Heart left ventricle (tissue), 16 donors: ENCODE measurements around the gene C14orf132. TPM values are rescaled to one million over a fixed set of nuclear protein-coding genes. Genes with fewer than 3 reads are reported as not detected.
A peak's percentile ranks its signal among the peaks of the same experiment; 100 is the strongest.

Experiments
- ATAC-seq, 4 donors: fragments of 200-7000 bp; cut with Tn5 transposase; one replicate each; pipeline ENCODE4 v1.9.1; 2020 to 2022; ENCODE audit warnings: moderate library complexity in 4 of 4, mild to moderate bottlenecking in 3 of 4, moderate number of reproducible peaks in 1 of 4
- DNase-seq, 5 donors: peaks; one replicate each; pipeline ENCODE4 v3.0.0-alpha.2; 2020
- H3K27ac ChIP-seq, 12 donors: fragments of 200-600 bp; sonication (generic) in 4 of 12; one replicate each; pipeline versions ENCODE4 v1.5.0 to v1.8.0; 2016 to 2022; ENCODE audit warnings: mild to moderate bottlenecking in 2 of 12
- H3K27me3 ChIP-seq, 9 donors: fragments of 200-600 bp; sonication (generic) in 2 of 9; one replicate each; pipeline versions ENCODE4 v1.5.1 to v1.8.0; 2016 to 2022; ENCODE audit warnings: mild to moderate bottlenecking in 3 of 9
- H3K36me3 ChIP-seq, 9 donors: fragments of 200-600 bp; sonication (generic) in 2 of 9; one replicate each; pipeline versions ENCODE4 v1.5.0 to v1.8.0; 2018 to 2022; ENCODE audit warnings: mild to moderate bottlenecking in 2 of 9
- H3K4me1 ChIP-seq, 12 donors: fragments of 200-600 bp; sonication (generic) in 4 of 12; one replicate each; pipeline versions ENCODE4 v1.5.0 to v1.8.0; 2016 to 2022; ENCODE audit warnings: mild to moderate bottlenecking in 3 of 12
- H3K4me3 ChIP-seq, 12 donors: fragments of 200-600 bp; sonication (generic) in 4 of 12; one replicate each; pipeline versions ENCODE4 v1.5.0 to v1.8.0; 2017 to 2022; ENCODE audit warnings: mild to moderate bottlenecking in 9 of 12, moderate library complexity in 4 of 12
- H3K9me3 ChIP-seq, 12 donors: fragments of 200-600 bp; sonication (generic) in 4 of 12; one replicate each; pipeline versions ENCODE4 v1.5.0 to v1.8.0; 2016 to 2022; ENCODE audit warnings: mild to moderate bottlenecking in 1 of 12
- CTCF ChIP-seq, 12 donors: fragments of 200-600 bp; sonication (generic) in 4 of 12; IDR thresholded peaks; one replicate each; pipeline versions ENCODE4 v1.5.0 to v1.8.0; 2018 to 2022; ENCODE audit warnings: antibody characterized with exemption in 12 of 12, mild to moderate bottlenecking in 5 of 12
- POLR2A ChIP-seq, 2 donors: fragments of 450-650 bp; IDR thresholded peaks; one replicate each; pipeline ENCODE4 v1.6.1; 2017; ENCODE audit warnings: antibody characterized with exemption in 2 of 2, mild to moderate bottlenecking in 2 of 2, moderate library complexity in 2 of 2
- WGBS, 4 donors: extraction: QIAGEN DNeasy Blood & Tissue Kit in 2 of 4; methylation state at CpG; one replicate each; pipeline versions ENCODE4 v1.1.5 to v1.1.7; 2013 to 2018; 5-methylcytosine and 5-hydroxymethylcytosine counted together
- intact Hi-C, 10 donors: fragments of 100-400 bp; cut with DNase I; formaldehyde crosslinking; loops; one replicate each; pipeline versions ENCODE4 v1.11.1 to v1.14.2; 2022
- polyA plus RNA-seq, 2 donors: library from polyadenylated mRNA; stranded (reverse); fragments of 200-250 nt; gene quantifications; one replicate each; pipeline ENCODE4 v1.2.3, GENCODE V29; 2013
- total RNA-seq, 9 donors: library from RNA; depleted of rRNA in 2 of 9; stranded (reverse); fragments of >200 nt in 2 of 9; fragmentation: NEBNext Ultra II Directional in 3 of 9; extraction: Animal tissue kit (Norgen Biotek cat#: 25700) in 3 of 9; gene quantifications; one replicate each; pipeline versions ENCODE4 v1.1.0 to v1.2.4, GENCODE V29; 2016 to 2023
- donor health status: ischemic (EF 13 %, LVEDD 7.1; RV severe dilation, severe dysfunction).
- donor health status: healthy with polysubstance abuse.
- donor health status: DM: no; HTN: yes; CAD: no.
- donor health status: DM: no; HTN: no; CAD: no.
- donor health status: ischemic (EF 25% LVEDD 6.9; RV normal size, moderate dysfunction).
- donor health status: ischemic (EF 25% LVEDD 5.7; RV mildly dilated, moderate dysfunction).
- donor health status: healthy.
- donor health status: DM: yes; HTN: yes; CAD: no.
- donor health status: ischemic (EF 35%, LVEDD 5.7; RV mildly dilated, moderate dysfunction).
- donor health status: nonischemic (EF 11% LVEDD 7.7; RV severe dilation, severe dysfunction).
- donor health status: DM: yes; HTN: yes; CAD: no.
- donor health status: PGD.
- donor health status: ischemic (EF 29% LVEDD 5.4; RV normal size, mild dysfunction).
- donor health status: nonischemic (EF 23%, LVEDD 6.1; RV moderate dilation, normal function).

The C14orf132 gene
- total and polyA plus RNA-seq, 11 donors, result 0.76 to 14.9 (median 1.8) TPM

DNA sequence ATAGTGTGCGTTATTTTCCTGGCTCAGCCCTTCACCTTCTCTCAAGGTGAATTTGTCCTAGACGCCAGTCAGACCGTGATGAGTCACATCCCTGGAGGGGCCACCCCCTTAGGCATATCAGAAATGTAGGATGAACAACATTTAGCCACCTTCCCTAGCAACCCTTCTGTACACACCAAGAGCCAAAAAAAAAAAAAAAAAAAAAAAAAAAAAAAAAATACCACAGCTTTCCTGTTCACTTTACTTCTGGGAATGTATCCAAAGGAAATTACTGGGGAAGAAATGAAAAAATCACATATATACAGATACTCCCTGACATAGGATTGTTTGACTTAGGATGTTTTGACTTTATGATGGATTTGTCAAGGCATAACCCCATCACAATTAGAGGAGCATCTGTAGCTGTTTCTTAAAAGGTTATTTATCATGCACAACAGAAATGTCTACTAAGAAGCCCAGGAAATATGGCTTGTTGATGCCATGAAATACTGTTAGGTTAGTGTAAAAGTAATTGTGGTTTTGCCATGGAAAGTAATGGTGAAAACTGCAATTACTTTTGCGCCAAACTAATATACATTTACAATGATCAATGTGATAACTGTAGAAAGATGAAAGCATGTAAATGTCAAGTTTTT is 97.3 kb downstream of the C14orf132 start:
- Histone ChIP-seq H3K9me3 (peaks cover 0 to 19% (median 8%) of the 10 kb centered on the region in 12 donors), H3K36me3 (no peaks in the 10 kb centered on the region), H3K4me1 (peaks cover 0 to 3% (median 0%) of the 10 kb centered on the region in 12 donors), H3K27me3 (no peaks in the 10 kb centered on the region), H3K27ac (peak overlapping the region in 1 of 12 donors; percentile 52), H3K4me3 (no peak overlapping the region)
- DNase-seq (no peak), ATAC-seq (peak in 2 of 4 donors; percentile 38 to 45)
- WGBS, 4 donors, result 23 to 42% (median 32%) methylated on average over 4 of the region's 4 CpGs
- intact Hi-C loops, result no loop called here
- TF ChIP-seq CTCF (IDR thresholded peaks at IDR 0.05), result no peak
- no peak for TF ChIP-seq POLR2A (IDR thresholded peaks at IDR 0.05)

DNA sequence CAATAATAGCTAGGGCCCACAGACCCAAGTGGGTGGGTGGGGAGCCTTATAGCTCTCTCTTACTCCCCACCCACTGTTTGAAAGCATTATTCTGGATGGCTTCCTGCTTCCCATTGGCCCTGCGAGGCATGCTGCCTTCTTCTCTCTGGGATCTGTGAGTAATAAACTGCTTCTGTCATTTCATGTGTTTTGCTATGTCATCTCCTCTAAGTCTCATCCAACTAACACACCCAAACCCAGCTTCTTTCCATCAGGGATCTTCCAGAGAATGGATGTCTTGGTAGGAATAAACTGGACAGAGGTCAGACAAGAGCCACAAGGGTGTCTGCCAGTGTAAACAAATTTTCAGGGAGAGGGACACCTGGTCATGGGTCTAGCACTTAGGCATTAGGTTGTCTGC is 99.1 kb downstream of the C14orf132 start:
- intact Hi-C loops, result no loop called here
- no peak for TF ChIP-seq POLR2A (IDR thresholded peaks at IDR 0.05)
- TF ChIP-seq CTCF (IDR thresholded peaks at IDR 0.05), result no peak
- Histone ChIP-seq H3K4me3 (no peak overlapping the region), H3K27ac (no peak overlapping the region), H3K36me3 (no peaks in the 10 kb centered on the region), H3K27me3 (no peaks in the 10 kb centered on the region), H3K9me3 (peaks cover 0 to 25% (median 12%) of the 10 kb centered on the region in 12 donors), H3K4me1 (peaks cover 0 to 3% (median 0%) of the 10 kb centered on the region in 12 donors)
- DNase-seq (no peak), ATAC-seq (no peak)
- 93 to 98% (median 95%) methylated on average over 1 of the region's 1 CpG for WGBS, 4 donors

DNA sequence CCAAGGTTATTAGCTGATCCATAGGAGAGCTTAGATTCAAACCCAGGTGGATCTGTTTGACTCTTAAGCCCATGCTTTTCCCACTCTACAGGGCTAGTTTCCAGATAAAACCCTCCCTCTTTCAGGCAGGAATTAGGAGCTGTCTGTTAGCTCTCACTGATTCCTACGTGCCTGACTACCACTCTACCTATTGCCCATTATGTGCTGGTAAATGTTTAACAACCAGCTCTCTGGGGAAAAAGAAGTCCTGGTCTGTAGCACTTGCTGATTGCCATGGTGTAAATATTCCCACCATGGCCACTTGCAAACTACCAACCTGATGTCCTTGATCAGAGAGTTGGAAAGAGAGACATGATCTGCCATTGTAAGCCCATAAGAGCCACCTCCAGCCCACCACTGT is 100.0 kb downstream of the C14orf132 start:
- ATAC-seq (no peak), DNase-seq (no peak)
- no peak for TF ChIP-seq POLR2A (IDR thresholded peaks at IDR 0.05)
- WGBS, 4 donors, result 57 to 82% (median 75%) methylated on average over 1 of the region's 1 CpG
- Histone ChIP-seq H3K36me3 (no peaks in the 10 kb centered on the region), H3K27ac (no peak overlapping the region), H3K4me1 (peaks cover 0 to 3% (median 0%) of the 10 kb centered on the region in 12 donors), H3K4me3 (no peak overlapping the region), H3K27me3 (no peaks in the 10 kb centered on the region), H3K9me3 (peaks cover 0 to 35% (median 12%) of the 10 kb centered on the region in 12 donors)
- intact Hi-C loops, result no loop called here

DNA sequence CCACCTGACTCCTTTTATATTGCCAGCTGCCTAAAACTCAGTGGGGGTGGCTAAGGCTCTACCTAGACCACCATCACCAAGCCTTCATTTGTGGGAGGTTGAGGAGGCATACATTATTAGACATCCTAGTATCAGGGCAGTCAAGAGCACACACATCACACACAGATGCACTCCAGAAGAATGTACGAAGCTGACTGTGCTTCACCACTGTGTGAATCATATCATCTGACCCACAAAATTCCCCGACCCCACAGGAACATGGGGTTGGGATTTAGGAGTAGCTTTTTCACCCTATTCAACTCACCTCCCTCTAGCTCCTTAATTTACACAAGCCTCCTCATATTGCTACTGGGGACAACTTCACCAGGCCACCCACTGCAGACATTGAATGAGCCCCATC is 100.7 kb downstream of the C14orf132 start:
- intact Hi-C loops, result no loop called here
- H3K36me3 ChIP-seq, result no peaks in the 10 kb centered on the region
- H3K9me3 ChIP-seq, result peaks cover 0 to 36% (median 12%) of the 10 kb centered on the region in 12 donors
- 76 to 86% (median 81%) methylated on average over 2 of the region's 2 CpGs for WGBS, 4 donors
- ATAC-seq (no peak), DNase-seq (no peak)
- peaks cover 0 to 3% (median 0%) of the 10 kb centered on the region in 12 donors for H3K4me1 ChIP-seq
- H3K27me3 ChIP-seq, result no peaks in the 10 kb centered on the region
- H3K4me3 ChIP-seq, result no peak overlapping the region
- TF ChIP-seq POLR2A (IDR thresholded peaks at IDR 0.05), result no peak
- no peak for TF ChIP-seq CTCF (IDR thresholded peaks at IDR 0.05)
- H3K27ac ChIP-seq, result no peak overlapping the region

- no peak overlapping the region for H3K27ac ChIP-seq
- H3K9me3 ChIP-seq, result peaks cover 0 to 36% (median 12%) of the 10 kb centered on the region in 12 donors
- H3K4me3 ChIP-seq, result no peak overlapping the region
- H3K4me1 ChIP-seq, result peaks cover 0 to 4% (median 0%) of the 10 kb centered on the region in 12 donors
- 67 to 71% (median 69%) methylated on average over 5 of the region's 5 CpGs for WGBS, 4 donors
- DNase-seq (no peak), ATAC-seq (no peak)
- intact Hi-C loops, result no loop called here
- no peaks in the 10 kb centered on the region for H3K27me3 ChIP-seq
- no peaks in the 10 kb centered on the region for H3K36me3 ChIP-seq
- no peak for TF ChIP-seq CTCF (IDR thresholded peaks at IDR 0.05)
- TF ChIP-seq POLR2A (IDR thresholded peaks at IDR 0.05), result no peak
Measured at GRCh38 chr14:96140952-96141351, 101.8 kb downstream of the C14orf132 start.
